Activated naive CD8-positive, alpha-beta T cell (primary cell): Measurements from ENCODE around the gene SPATA2.
"Not testable (repeated sequence)": the region's sequence is repeated elsewhere in the genome, so short reads cannot be mapped to it uniquely, and the experiment has no call there.

ENCODE experiments used
- H3K27ac Mint-ChIP-seq: one replicate; pipeline ENCODE4 v1.8.0; 2021; ENCODE audit warnings: mixed read lengths
- H3K27me3 Mint-ChIP-seq: one replicate; pipeline ENCODE4 v1.8.0; 2021; ENCODE audit warnings: mixed read lengths
- H3K36me3 Mint-ChIP-seq: one replicate; pipeline ENCODE4 v1.8.0; 2021; ENCODE audit warnings: mixed read lengths
- H3K4me1 Mint-ChIP-seq: one replicate; pipeline ENCODE4 v1.8.0; 2021; ENCODE audit warnings: low read depth, mixed read lengths
- H3K4me3 Mint-ChIP-seq: one replicate; pipeline ENCODE4 v1.8.0; 2021; ENCODE audit warnings: mild to moderate bottlenecking, mixed read lengths
- H3K9me3 Mint-ChIP-seq: one replicate; pipeline ENCODE4 v1.8.0; 2021; ENCODE audit warnings: low read depth, mixed read lengths

The SPATA2 gene, protein sequence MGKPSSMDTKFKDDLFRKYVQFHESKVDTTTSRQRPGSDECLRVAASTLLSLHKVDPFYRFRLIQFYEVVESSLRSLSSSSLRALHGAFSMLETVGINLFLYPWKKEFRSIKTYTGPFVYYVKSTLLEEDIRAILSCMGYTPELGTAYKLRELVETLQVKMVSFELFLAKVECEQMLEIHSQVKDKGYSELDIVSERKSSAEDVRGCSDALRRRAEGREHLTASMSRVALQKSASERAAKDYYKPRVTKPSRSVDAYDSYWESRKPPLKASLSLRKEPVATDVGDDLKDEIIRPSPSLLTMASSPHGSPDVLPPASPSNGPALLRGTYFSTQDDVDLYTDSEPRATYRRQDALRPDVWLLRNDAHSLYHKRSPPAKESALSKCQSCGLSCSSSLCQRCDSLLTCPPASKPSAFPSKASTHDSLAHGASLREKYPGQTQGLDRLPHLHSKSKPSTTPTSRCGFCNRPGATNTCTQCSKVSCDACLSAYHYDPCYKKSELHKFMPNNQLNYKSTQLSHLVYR

DNA sequence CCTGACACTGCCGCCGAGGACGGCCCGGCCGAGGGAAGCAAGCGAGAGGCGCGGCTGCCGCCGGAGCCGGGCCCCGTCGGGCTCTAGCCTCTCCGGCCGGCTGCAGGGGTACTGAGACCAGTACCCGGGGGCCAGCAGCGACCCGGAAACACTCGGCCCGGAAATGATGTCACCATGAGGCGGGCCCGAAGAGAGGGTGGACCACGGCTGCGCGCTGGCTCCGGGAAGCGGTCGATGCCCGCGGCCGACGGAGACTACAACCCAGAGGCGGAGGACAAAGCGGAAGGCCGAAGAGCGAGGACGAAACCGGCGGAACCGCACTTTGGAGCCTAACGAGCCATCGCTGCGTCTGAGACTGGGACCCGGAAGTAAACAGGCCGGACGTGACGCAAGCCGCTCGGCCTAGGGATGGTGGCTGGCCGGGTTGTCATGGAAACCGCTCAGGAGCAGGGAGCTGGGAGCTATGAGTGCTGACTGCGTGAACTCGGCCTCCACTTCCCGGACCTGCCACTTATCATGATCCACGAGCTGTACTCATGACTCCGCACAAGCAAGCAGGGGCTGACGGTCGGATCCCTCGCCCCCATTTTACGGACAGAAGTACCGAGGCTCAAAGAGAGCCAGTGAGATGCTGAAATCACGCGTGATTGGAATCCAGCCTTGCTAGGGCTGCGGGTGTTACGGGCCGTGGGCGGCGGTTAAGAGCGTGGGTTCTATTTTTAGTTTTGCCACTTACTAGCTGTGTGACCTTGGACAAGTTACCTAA is at the start of gene SPATA2:
TSS of gene SPATA2 (minus strand) at position 150 of the 766 bp plus-strand sequence. CDS start 7,039 bp downstream, outside the sequence.
- Mint-ChIP-seq H3K27ac (peak within 1 kb of the TSS; percentile 99), H3K36me3 (no peaks in the 10 kb centered on the region), H3K4me1 (peaks cover 38% of the 10 kb centered on the region), H3K4me3 (peak within 1 kb of the TSS; percentile 100), H3K9me3 (no peaks in the 10 kb centered on the region), H3K27me3 (no peaks in the 10 kb centered on the region)

DNA sequence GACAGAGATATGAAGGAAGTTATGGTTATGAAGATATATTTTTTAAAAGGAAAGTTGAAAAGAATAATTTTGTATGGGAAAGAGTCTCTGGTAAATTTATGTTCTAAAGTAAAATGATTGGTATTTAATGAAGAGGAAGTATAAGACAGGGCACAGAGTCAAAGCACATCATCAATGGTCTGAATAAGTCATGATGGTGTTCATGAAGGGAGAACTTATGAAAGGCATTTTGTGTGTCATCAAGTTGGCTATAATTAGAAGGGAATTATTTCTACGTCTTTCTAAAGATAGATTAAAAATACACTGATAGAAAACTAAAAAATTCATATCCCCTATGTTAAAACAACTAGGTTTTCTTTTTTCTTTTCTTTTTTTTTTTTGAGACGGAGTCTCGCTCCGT is 46.1 kb upstream of the SPATA2 start:
- H3K4me3 Mint-ChIP-seq: no peak overlapping the region
- H3K4me1 Mint-ChIP-seq: no peaks in the 10 kb centered on the region
- H3K27ac Mint-ChIP-seq: no peak overlapping the region
- peaks cover 4% of the 10 kb centered on the region for H3K36me3 Mint-ChIP-seq
- H3K27me3 Mint-ChIP-seq: no peaks in the 10 kb centered on the region
- no peaks in the 10 kb centered on the region for H3K9me3 Mint-ChIP-seq

DNA sequence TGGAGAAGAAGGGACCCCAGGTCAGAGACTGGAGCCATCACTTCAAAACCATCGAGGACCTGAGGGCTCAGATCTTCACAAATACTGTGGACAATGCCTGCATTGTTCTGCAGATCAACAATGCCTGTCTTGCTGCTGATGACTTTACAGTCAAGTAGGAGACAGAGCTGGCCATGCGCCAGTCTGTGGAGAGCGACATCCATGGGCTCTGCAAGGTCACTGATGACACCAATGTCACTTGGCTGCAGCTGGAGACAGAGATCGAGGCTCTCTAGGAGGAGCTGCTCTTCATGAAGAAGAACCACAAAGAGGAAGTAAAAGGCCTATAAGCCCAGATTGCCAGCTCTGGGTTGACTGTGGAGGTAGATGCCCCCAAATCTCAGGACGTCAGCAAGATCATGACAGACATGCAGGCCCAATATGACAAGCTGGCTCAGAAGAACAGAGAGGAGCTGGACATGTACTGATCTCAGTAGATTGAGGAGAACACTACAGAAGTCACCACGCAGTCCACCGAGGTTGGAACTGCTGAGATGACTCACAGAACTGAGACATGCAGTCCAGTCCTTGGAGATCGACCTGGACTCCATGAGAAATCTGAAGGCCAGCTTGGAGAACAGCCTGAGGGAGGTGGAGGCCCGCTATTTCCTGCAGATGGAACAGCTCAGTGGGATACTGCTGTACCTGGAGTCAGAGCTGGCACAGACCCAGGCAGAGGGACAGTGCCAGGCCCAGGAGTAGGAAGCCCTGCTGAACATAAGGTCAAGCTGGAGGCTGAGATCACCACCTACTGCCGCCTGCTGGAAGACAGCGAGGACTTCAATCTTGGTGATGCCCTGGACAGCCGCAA is 42.0 kb upstream of the SPATA2 start:
- not testable (repeated sequence) for H3K4me1 Mint-ChIP-seq, H3K27ac Mint-ChIP-seq, H3K36me3 Mint-ChIP-seq

DNA sequence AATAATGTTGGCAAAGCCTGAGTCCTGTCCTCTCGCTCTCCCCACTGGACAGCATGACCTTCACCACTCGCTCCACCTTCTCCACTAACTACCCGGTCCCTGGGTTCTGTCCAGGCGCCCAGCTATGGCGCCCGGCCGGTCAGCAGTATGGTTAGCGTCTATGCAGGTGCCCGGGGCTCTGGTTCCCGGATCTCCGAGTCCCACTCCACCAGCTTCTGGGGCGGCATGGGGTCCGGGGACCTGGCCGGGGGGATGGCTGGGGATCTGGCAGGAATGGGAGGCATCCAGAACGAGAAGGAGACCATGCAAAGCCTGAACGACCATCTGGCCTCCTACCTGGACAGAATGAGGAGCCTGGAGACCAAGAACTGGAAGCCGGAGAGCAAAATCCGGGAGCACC is 41.4 kb upstream of the SPATA2 start:
- Mint-ChIP-seq H3K27me3 (no peaks in the 10 kb centered on the region), H3K36me3 (peaks cover 5% of the 10 kb centered on the region), H3K9me3 (no peaks in the 10 kb centered on the region), H3K4me3 (no peak overlapping the region), H3K27ac (no peak overlapping the region), H3K4me1 (no peaks in the 10 kb centered on the region)

More for the DNA sequence above, 42.0 kb upstream of the SPATA2 start:
- not testable (repeated sequence) for H3K27me3 Mint-ChIP-seq, H3K4me3 Mint-ChIP-seq, H3K9me3 Mint-ChIP-seq

DNA sequence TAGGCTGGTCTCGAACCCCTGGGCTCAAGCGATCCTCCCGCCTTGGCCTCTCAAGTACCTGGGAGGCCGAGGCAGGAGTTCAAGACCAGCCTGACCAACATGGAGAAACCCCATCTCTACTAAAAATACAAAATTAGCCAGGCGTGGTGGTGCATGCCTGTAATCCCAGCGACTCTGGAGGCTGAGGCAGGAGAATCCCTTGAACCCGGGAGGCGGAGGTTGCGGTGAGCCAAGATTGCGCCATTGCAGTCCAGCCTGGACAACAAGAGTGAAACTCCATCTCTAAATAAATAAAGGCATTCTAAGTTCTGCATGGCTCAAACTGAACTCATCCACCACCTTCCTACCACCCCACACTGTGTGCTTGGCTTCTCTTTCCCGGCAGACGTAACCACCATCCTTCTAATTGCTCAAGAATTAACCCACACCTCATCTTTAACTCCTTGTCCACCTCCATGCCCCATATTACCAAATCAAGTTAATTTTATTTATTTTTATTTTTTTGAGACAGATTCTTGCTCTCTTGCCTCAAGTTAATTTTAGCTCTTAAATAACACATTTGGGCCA is 40.6 kb upstream of the SPATA2 start:
- not testable (repeated sequence) for H3K9me3 Mint-ChIP-seq, H3K27me3 Mint-ChIP-seq, H3K4me1 Mint-ChIP-seq, H3K27ac Mint-ChIP-seq, H3K36me3 Mint-ChIP-seq, H3K4me3 Mint-ChIP-seq

DNA sequence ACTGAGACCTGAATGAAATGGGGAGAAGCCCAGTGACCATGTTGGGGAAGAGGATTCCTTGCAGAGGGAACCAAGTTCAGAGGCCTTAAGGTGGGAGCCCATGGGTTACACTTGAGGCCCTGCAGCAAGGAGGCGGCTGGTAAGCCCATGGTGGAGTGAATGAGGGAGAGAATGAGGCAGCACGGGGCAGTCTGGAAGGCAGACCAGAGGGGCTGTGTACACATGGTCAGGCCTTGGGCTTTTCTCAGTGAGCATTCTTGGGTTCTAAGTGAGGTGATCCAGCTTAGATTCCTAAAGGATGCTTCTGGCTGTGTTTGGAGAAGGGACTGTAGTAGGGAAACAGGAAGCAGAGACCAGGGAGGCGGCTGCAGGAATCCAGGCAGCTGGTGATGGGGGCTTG is 39.8 kb upstream of the SPATA2 start:
- Mint-ChIP-seq H3K4me1 (peaks cover 6% of the 10 kb centered on the region), H3K27me3 (no peaks in the 10 kb centered on the region), H3K27ac (no peak overlapping the region), H3K4me3 (no peak overlapping the region), H3K9me3 (no peaks in the 10 kb centered on the region), H3K36me3 (peaks cover 5% of the 10 kb centered on the region)

DNA sequence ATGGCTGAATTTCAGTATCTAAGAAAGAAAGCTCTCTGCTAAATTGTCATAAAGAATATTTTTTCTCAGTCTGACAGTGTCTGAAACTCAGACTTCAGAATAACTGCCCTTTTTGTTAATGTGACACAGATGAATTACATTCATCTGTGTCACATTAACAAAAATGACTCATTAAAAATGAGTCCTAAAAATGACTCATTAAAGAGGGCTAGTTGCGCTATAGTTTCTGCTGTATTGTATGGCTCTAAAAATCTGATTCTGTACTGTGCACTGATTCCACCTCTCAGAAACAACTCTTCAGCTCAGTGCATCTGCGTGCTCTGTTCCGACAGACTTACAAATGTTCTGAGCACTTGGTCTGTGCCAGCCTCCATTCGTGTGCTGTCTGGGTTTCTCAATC is 35.8 kb upstream of the SPATA2 start:
- Mint-ChIP-seq H3K9me3 (no peaks in the 10 kb centered on the region), H3K36me3 (peaks cover 7% of the 10 kb centered on the region), H3K4me1 (peaks cover 8% of the 10 kb centered on the region), H3K4me3 (no peak overlapping the region), H3K27ac (peak overlapping the region; percentile 54), H3K27me3 (no peaks in the 10 kb centered on the region)

DNA sequence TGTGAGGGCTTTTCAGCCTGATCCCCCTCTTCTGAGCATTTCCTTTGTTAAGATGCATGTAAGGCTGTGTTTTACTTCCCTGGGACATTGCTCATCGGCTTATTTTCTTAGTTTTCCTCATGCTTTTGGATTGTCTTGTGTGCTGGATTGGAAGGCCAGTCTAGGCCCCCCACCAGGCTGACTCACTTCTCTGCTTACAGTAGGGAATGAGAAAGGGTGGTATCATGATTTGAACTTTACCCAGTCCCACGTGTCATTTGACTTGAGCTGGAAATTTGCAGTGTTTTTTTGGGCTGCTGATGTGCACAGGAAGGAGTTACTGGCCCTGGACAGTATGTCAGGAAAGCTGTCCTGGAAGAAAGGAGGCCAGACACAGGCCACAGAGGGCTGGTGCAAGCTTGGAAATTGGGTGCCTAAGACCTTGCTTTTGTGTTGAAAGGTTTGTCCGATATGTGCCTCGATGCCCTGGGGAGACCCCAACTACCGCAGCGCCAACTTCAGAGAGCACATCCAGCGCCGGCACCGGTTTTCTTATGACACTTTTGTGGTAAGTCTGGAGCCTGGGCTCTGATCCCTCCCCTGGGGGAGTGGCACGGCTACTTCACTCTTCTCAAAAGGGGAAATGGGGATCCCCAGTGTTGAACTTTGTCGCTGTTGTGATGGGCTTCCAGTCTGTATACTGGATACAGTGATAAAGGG is 33.6 kb upstream of the SPATA2 start:
- H3K9me3 Mint-ChIP-seq: no peaks in the 10 kb centered on the region
- no peak overlapping the region for H3K4me3 Mint-ChIP-seq
- H3K27ac Mint-ChIP-seq: peak overlapping the region; percentile 66
- H3K27me3 Mint-ChIP-seq: no peaks in the 10 kb centered on the region
- H3K36me3 Mint-ChIP-seq: peaks cover 6% of the 10 kb centered on the region
- H3K4me1 Mint-ChIP-seq: peaks cover 12% of the 10 kb centered on the region

DNA sequence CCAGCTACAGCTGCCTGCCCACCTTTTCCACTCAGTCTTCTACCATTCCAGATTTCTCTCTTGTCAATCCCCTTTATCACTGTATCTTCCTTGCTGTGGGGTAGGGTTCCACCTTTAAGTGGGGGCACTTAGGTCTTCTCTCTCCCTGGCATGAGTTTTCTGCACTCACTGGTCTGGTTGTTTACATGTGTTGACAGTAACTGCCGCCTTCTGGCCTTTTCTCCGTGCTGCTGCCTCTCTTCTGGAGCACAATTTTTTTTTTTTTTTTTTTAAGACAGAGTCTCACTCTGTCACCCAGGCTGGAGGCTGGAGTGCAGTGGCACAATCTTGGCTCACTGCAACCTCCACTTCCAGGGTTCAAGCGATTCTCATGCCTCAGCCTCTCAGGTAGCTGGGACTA is 32.8 kb upstream of the SPATA2 start:
- Mint-ChIP-seq H3K36me3 (peaks cover 6% of the 10 kb centered on the region), H3K4me1 (peaks cover 13% of the 10 kb centered on the region), H3K27me3 (no peaks in the 10 kb centered on the region), H3K9me3 (no peaks in the 10 kb centered on the region), H3K4me3 (no peak overlapping the region), H3K27ac (peak overlapping the region; percentile 22)

DNA sequence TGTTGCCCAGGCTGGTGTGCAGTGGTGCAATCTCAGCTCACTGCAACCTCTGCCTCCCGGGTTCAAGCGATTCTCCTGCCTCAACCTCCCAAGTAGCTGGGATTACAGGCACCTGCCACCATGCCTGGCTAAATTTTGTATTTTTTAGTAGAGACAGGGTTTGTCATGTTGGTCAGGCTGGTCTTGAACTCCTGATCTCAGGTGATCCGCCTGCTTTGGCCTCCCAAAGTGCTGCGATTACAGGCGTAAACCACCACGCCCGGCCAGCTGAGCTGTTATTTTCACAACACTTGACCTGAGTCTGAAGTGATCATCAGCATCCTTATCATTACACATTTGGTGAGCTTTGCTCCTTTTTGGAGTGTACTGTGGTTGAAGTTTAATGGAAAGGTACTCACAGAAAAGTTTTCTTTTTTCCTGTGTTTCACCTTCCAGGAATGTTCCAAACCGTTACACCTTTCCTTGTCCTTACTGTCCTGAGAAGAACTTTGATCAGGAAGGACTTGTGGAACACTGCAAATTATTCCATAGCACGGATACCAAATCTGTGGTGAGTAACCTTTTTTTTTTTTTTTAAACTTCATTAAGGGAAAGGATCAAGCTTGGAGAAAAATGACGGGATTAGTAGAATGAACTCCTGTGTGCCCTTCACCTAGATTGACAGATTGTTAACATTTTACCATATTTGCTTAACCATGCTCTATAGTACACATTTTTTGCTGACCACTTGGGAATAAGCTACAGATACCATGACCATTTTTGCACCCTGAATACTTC is 30.6 kb upstream of the SPATA2 start:
- no peak overlapping the region for H3K27ac Mint-ChIP-seq
- peaks cover 25% of the 10 kb centered on the region for H3K4me1 Mint-ChIP-seq
- H3K27me3 Mint-ChIP-seq: no peaks in the 10 kb centered on the region
- H3K4me3 Mint-ChIP-seq: no peak overlapping the region
- peaks cover 6% of the 10 kb centered on the region for H3K36me3 Mint-ChIP-seq
- no peaks in the 10 kb centered on the region for H3K9me3 Mint-ChIP-seq

DNA sequence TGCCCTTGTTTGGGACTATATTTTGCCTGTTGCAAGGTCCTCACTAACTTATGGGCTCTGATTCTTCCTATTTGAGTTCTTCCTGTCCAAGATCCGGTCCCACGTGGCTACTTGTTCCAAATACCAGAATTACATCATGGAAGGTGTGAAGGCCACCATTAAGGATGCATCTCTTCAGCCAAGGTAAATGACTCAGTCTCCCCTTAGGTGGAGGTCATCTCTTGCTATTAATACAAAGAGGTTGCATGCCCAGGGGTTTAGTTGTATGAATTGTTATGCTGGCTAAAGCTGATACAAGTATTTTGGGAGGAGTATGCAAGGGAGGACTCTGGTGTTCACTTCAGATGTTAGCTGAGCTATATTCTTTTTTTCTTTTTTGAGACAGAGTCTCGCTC is 30.0 kb upstream of the SPATA2 start:
- no peaks in the 10 kb centered on the region for H3K27me3 Mint-ChIP-seq
- no peak overlapping the region for H3K4me3 Mint-ChIP-seq
- H3K27ac Mint-ChIP-seq: no peak overlapping the region
- peaks cover 6% of the 10 kb centered on the region for H3K36me3 Mint-ChIP-seq
- H3K4me1 Mint-ChIP-seq: peaks cover 25% of the 10 kb centered on the region
- no peaks in the 10 kb centered on the region for H3K9me3 Mint-ChIP-seq

DNA sequence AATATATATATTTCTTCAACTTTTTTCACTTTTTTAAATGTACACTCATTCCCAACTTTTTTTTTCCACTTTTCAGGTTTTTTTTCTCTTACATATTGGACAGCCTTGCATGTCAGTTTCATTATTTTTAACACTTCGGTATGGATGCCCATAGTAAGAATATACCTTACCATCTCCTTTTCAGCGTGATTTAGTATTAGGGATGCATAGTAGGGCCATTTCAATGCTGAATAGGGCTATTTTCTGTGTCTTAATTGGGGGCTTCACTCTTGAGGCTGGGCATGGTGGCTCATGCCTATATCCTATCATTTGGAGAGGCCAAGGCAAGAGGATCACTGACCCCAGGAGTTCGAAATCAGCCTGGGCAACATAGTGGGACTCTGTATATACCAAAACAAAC is 27.6 kb upstream of the SPATA2 start:
- H3K9me3 Mint-ChIP-seq: no peaks in the 10 kb centered on the region
- peaks cover 45% of the 10 kb centered on the region for H3K4me1 Mint-ChIP-seq
- H3K36me3 Mint-ChIP-seq: peaks cover 5% of the 10 kb centered on the region
- H3K27ac Mint-ChIP-seq: no peak overlapping the region
- H3K27me3 Mint-ChIP-seq: no peaks in the 10 kb centered on the region
- no peak overlapping the region for H3K4me3 Mint-ChIP-seq

DNA sequence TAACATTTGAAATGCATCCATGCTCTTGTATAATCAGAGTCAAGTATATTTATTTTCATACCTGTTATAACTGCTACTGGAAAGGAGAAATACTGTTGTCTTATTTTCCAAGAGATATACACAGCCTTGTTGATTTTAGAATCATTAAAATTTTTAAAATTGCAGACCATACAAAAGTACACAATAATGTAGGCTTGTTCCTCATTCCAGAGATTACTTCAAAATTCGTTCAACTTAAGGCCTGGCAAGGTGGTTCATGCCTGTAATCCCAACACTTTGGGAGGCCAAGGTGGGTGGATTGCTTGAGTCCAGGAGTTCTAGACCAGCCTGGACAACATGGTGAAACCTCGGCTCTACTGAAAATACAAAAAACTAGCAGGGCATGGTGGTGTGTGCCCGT is 27.0 kb upstream of the SPATA2 start:
- H3K4me3 Mint-ChIP-seq: no peak overlapping the region
- H3K36me3 Mint-ChIP-seq: peaks cover 5% of the 10 kb centered on the region
- no peak overlapping the region for H3K27ac Mint-ChIP-seq
- no peaks in the 10 kb centered on the region for H3K9me3 Mint-ChIP-seq
- peaks cover 50% of the 10 kb centered on the region for H3K4me1 Mint-ChIP-seq
- no peaks in the 10 kb centered on the region for H3K27me3 Mint-ChIP-seq
